Measurements from ENCODE around the gene ZIC2.
A peak's percentile ranks its signal among the peaks of the same experiment; 100 is the strongest.

GRCh38 chr13:99956473-99957349 is 24.9 kb upstream of the ZIC2 start:
- TF ChIP-seq CTCF (IDR thresholded peaks at IDR 0.05; ENCODE audit: poor library complexity) (no peak), EZH2 (IDR thresholded peaks at IDR 0.05; ENCODE audit: borderline replicate concordance) (peak; percentile 94)

All from hepatocyte (in vitro differentiated cells).